ENCODE results near the gene CD300LF. TPM values are rescaled to one million over a fixed set of nuclear protein-coding genes. Genes with fewer than 3 reads are reported as not detected.

CD300LF gene
- polyA plus RNA-seq, 1 experiment, result not detected

- ChIA-PET POLR2A (no interaction called here), CTCF (interaction anchor here (0.7 to 3.7 kb wide), 9 partner anchors 8 to 133 kb away, joined by 3 to 14 read pairs (median 3); no protein-coding TSS in a partner anchor)
- Histone ChIP-seq H3K4me3 (ENCODE audit: low read depth, low read length) (no peak within 1 kb of the TSS), H3K27me3 (ENCODE audit: control insufficient read depth, insufficient read depth, low read length) (peaks cover 30% of the 10 kb centered on the region), H3K36me3 (ENCODE audit: control insufficient read depth, insufficient read depth, low read length) (no peaks in the 10 kb centered on the region; the same call in 1 of the 2 replicates)
- no peak for DNase-seq (ENCODE audit: low read depth)
- TF ChIP-seq CTCF (IDR thresholded peaks at IDR 0.05; ENCODE audit: insufficient read depth, low read depth, low read length), result no peak
Measured at GRCh38 chr17:74736513-74737298, 24.0 kb upstream of the CD300LF start, which contains the start of gene RAB37. TSS of gene RAB37 (plus strand) at chr17:74737256. CDS start at chr17:74737273, 17 bp downstream.

GRCh38 chr17:74734256-74734655, 21.5 kb upstream of the CD300LF start:
- no peak for TF ChIP-seq CTCF (IDR thresholded peaks at IDR 0.05; ENCODE audit: insufficient read depth, low read depth, low read length)
- CTCF ChIA-PET, result no interaction called here
- H3K27me3 ChIP-seq (ENCODE audit: control insufficient read depth, insufficient read depth, low read length), result peaks cover 27% of the 10 kb centered on the region
- no peak for DNase-seq (ENCODE audit: low read depth)
- H3K4me3 ChIP-seq (ENCODE audit: low read depth, low read length), result no peak overlapping the region
- POLR2A ChIA-PET, result no interaction called here
- no peaks in the 10 kb centered on the region; the same call in 1 of the 2 replicates for H3K36me3 ChIP-seq (ENCODE audit: control insufficient read depth, insufficient read depth, low read length)

- DNase-seq (ENCODE audit: low read depth), result no peak
- ChIA-PET CTCF (no interaction called here), POLR2A (no interaction called here)
- no peak for TF ChIP-seq CTCF (IDR thresholded peaks at IDR 0.05; ENCODE audit: insufficient read depth, low read depth, low read length)
- Histone ChIP-seq H3K27me3 (ENCODE audit: control insufficient read depth, insufficient read depth, low read length) (peaks cover 22% of the 10 kb centered on the region), H3K36me3 (ENCODE audit: control insufficient read depth, insufficient read depth, low read length) (no peaks in the 10 kb centered on the region; the same call in 1 of the 2 replicates), H3K4me3 (ENCODE audit: low read depth, low read length) (no peak overlapping the region)
Measured at GRCh38 chr17:74733365-74734122, 20.8 kb upstream of the CD300LF start.

- POLR2A ChIA-PET, result no interaction called here
- CTCF ChIA-PET, result no interaction called here
Measured at GRCh38 chr17:74732042-74732867, 19.5 kb upstream of the CD300LF start.

More at GRCh38 chr17:74732042-74732867, 19.5 kb upstream of the CD300LF start:
- no peak for TF ChIP-seq CTCF (IDR thresholded peaks at IDR 0.05; ENCODE audit: insufficient read depth, low read depth, low read length)
- Histone ChIP-seq H3K36me3 (ENCODE audit: control insufficient read depth, insufficient read depth, low read length) (no peaks in the 10 kb centered on the region), H3K27me3 (ENCODE audit: control insufficient read depth, insufficient read depth, low read length) (peaks cover 10% of the 10 kb centered on the region), H3K4me3 (ENCODE audit: low read depth, low read length) (no peak overlapping the region)
- DNase-seq (ENCODE audit: low read depth), result no peak
